MV-4-11 (cell line): Measurements from ENCODE around the gene CSNK1D.
"Not testable (repeated sequence)": the region's sequence is repeated elsewhere in the genome, so short reads cannot be mapped to it uniquely, and the experiment has no call there.

ENCODE experiments used
- DNase-seq: peaks from one replicate; lab custom pipeline; 2025; lab: John Stamatoyannopoulos, UW

CSNK1D gene

DNA sequence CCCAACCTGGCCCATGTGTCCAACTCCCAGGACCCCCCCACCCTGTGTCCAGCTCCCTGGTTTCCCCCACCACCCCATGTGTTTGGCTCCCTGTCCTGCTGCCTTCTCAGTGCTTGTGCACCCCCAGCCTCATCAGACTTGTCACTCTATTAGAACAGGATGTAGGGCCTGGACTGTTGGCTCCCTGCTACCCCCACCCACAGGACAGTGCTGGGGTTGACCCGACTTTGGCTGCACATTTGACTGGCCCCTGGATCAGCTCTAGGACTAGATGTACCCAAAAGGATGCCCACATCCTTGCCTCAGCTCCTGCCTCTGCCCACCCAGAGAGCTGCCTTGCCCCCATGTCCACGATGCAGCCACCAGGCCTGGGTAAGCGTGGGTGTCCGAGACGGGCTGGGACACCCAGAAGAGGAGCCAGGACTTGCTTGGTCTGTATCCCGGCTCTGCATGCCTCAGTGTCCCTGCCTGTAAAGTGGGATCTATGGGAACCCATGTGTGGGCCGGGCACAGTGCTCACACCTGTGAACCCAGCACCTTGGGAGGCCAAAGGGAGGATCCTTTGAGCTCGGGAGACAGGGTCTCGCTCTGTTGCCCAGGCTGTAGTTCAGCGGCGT, 59.4 kb downstream of the CSNK1D start:
- no peak for DNase-seq

DNA sequence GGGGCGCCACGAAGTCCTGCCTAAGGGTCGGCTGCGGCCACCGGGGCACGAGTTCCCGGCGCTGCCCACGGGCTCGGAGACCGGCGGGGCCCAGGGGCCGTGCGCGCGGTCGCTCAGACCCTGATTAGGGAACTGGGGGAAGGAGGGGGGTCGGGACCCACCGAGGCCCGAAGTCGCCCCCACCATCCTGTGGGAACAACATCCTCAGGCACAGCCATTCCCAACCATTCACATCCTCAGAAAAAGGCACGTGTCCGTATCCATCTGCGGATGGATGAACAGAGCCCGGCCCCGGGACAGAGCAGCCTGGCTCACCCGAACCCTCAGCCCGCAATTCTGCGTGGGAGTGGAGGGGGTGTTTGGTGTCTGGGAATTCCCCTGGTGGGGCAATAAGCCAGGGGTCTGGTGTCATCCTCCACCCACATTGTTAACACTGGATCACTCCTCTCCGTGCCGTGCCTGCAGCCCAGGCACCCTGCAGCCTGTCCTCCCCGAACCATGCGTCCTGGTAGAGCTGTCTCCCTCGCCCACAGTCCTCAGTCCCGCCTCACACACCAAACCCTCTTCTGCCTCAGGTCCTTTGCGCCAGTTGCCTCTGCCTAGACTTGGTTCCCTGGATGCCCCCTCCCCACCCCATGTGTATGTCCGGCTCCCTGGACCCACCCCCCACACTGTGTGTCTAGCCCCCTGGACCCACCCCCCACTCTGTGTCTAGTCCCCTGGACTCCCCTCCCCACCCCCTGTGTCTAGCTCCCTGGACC, 60.1 kb downstream of the CSNK1D start:
- no peak for DNase-seq

DNA sequence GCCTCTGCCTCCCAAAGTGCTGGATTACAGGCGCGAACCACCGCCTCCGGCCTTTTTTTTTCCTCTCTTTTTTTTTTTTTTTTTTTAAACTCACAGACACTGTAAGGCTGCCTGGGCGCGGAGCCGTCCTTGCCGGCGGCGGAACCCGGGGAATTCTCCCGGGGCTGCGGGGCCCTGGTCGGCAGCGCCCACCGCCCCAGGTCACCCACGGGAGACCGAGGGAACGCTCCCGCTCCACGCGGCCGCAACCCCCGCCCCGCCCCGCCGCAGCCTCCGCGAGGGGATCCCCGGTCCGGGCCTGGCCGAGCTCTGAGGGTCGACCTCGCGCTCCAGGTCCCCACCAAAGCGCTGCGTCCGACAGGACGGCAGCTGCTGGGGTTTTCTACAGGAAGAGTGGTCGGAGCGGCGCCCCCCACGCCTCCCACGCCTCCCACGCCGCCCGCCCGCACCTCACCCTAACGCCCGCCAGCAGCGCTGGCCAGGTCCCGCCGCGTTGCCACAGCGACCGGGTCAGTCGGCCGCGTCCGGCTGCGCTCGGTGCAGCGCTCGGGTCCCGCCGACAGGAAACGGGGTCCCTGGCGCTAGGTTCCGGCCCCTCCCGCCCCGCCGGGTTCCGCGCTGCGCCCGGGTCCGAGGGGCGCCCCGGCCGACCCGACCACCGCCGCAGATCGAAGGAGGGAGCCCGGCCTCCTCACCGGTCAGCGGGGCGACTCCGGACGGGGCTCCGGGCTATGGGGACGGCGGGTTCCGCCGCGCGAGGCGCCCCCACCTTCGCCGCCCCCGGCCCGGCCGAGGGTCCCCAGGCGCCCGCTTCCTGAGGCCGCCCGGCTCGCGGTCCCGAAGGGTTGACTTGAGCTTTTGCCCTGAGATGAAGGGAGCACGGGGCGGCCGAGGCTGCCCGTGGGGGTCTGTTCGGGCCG, 60.9 kb downstream of the CSNK1D start, which contains the start of gene CCDC57:
TSS of gene CCDC57 (minus strand) at position 512 of the 920 bp plus-strand sequence. CDS start 10,898 bp downstream, outside the sequence.
- DNase-seq: peak; percentile 63

DNA sequence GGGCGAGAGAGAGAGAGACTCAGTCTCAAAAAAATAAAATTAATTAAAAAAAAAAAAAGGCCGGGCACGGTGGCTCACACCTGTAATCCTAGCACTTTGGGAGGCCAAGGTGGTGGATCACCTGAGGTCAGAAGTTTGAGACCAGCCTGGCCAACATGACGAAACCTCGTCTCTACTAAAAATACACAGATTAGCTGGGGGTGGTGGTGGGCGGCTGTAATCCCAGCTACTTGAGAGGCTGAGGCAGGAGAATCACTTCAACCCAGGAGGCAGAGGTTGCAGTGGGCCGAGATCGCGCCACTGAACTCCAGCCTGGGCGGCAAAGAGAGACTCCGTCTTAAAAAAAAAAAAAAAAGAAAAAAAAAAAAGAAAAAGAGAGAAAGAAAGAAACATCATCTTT, 62.8 kb downstream of the CSNK1D start:
- not testable (repeated sequence) for DNase-seq

DNA sequence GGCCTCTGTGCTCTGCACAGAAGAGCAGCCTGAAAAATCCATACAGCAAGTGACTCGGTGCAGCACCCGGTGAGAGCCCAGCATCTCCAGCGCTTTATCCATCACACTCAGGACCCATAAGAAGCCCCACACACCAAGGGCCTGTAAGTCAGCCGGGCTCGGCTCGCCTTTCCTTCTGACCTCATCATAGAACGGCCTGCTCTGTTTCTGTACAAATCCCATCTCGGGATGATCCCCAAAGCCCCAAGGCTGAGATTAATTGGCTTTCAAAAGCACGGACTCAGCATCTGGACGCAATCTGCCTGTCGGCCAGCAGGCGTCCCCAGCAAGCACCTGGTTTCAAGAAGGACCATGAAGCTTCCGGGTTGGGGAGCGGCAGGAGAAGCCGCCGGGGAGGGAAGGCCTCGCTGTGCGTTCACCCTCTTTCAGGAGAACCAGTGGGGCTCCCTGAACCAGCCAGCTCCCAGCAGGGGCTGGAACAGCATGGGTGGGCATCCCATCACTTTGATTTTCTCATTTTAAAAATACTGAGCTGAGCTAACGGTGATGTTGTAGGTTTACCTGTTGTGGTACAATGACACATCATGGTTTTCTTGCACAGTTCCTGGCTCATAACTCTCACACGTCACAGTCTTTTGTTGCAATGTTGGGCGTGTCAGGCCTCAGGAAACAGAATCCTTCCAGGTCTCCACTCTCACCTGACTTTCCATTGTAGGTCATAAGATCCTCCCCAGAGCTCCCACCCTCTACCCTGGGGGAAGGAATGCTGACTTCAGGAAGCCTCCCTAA, 67.6 kb downstream of the CSNK1D start:
- peak; percentile 82 for DNase-seq

DNA sequence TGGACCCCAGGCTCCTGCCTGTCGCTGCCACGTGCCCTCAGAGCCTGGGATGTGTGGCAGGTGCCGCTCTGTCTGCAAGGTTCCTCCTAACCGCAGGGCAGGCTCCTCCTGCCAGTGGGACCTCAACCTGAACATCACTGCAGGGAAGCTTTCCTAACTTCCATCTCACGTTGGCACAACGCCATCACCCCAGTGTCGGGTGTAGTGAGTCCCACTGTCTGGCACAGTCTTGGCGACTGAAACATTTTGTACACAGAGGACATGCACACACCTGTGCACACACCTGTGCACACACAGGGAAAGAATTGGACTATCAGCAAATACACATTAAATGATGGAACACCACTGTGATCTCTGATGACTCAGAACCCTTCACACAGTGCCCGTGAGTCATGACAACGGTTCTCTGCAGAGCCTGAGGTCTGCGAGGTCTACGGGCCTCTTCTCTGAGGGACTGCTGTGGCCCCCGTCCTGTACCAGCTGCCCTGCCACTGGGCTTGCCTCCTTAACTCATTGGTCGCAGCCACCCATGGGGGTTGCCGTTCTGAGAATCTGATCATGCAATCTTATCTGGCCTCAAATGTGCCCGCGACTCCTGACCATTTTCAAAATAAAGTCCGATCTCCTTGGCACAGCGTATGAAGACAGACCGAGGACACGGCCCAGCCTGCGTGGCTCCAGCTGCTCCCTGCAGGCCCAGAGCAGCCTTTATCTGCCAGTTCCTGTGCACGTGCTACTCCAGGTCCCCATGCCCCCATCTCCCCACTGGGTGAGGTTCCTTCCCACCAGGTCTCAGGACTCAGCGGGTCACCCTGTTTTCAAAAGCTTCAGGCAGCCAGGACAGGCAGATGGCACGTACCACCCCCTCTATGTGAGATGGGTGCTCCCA, 68.4 kb downstream of the CSNK1D start:
- peak; percentile 83 for DNase-seq

DNA sequence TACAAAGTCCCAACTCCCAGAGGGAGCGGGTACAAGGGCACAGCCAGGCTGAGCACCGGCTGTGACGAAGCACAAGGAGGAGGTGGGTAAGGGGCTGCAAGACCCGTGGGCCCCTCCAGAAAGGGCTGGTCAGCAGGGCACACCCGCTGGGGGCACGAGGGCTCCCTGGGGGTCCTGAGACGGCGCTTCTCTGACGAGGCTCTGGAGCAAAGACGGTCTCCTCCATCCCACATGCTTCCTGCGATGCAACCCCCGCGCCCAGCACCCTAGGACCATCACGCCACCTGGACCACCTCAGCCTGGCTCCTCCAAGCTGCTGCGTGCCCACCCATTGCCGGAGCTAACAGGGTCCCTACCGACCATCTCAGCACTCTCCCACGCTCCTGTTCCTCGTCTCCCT, 69.6 kb downstream of the CSNK1D start:
- DNase-seq: no peak

DNA sequence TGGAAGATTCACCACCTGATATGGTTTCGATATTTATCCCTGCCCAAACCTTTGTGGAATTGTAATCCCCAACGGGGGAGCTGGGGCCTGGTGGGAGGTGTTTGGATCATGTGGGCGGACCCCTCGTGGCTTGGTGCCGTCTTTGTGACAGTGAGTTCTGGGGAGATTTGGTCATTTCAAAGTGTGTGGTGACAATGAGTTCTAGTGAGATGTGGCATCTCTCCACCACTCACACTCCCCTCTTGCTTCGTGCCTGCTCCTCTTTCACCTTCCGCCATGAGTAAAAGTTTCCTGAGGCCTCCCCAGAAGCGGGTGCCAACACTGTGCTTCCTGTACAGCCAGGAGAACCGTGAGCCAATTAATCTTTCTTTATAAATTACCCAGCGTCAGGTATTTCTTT, 70.5 kb downstream of the CSNK1D start:
- no peak for DNase-seq

DNA sequence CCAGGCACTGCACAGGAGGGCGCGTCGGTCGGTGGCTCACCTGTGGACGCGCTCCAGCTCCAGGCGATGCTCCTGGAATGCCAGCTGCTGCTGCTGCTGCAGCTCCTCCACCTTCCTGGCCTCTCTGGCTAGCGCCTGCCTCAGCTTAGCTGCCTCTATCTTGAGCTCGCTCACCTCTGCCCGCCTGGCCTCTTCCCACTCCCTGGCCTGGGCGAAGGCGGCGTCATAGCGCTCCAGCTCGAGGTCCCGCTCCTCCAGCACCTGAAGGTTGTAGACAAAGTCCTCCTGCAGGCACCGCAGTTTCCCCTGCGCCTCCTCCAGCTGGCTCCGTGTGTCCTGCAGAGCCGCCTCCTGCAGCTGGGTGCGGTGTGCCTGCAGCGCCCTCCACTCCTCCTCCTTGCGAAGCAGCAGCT, 72.0 kb downstream of the CSNK1D start:
- DNase-seq: no peak

DNA sequence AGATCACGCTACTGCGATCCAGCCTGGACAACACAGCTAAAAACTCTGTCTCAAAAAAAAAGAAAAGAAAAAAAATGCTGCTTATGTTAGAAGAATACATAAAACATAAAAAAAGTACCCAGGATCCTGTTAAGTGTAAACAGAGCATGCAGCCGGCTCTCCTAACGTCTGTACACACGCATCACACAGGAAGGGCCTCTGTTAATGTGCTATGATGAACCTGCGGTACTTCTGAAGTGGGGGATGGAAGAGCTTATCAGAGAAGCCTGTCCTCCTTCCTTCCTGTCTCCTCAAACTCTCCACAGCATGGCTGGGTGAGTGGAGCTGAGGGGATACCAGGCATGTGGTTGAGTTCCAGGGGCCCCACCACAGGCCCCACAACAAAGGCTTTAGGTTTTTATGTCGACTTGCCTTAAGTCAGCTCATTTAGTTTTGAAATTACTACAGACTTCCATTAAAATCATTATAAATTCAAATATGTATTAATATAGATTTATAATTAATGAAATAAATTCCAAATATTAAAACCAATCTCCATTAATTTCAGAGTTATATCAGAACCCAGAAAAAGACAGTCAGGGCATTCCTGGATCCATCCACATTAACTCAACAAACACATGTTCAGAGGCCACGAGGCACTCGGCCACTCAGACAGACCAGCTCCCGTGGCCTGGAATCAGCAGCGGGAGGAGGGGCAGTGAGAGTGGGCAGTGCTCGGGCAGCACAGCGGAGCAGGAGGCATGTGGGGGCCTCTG, 72.6 kb downstream of the CSNK1D start:
- DNase-seq: peak; percentile 26

DNA sequence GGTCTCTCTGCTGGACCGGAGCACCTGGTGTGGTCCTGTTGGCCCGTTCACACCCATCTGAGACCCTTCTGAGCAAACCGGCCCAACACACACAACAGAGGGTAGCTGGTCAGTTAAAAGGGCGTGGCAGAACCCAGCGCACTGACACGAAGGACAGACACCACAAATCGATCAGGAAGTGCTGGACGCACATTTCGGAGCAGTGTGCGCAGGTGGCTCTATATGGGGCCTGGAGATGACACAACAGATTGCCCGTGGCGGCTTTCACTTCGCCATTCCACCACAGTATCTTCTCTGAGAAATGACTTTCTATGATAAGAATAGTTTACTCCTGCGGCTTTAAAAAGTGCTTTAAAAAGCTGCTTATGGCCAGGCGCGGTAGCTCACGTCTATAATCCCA, 73.4 kb downstream of the CSNK1D start:
- DNase-seq: peak; percentile 85

DNA sequence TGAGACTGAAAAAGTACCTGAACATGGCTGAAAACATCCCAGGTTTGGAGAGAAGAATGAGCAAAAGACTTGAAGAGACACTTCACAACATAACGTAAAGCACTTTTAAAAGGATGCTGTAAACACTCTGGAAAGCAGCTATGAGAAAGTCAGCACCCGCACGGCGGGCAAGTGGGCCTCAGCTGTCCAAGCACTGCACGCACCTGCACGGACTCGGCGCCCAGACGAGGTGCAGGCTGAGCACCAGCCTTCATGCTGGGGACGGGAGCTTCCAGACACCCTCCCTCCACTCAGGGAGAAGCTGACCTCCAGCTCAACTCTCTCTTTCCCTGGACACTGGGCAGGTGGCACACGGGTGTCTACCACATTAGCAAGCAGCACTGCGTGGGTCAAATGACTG, 74.0 kb downstream of the CSNK1D start:
- no peak for DNase-seq

DNA sequence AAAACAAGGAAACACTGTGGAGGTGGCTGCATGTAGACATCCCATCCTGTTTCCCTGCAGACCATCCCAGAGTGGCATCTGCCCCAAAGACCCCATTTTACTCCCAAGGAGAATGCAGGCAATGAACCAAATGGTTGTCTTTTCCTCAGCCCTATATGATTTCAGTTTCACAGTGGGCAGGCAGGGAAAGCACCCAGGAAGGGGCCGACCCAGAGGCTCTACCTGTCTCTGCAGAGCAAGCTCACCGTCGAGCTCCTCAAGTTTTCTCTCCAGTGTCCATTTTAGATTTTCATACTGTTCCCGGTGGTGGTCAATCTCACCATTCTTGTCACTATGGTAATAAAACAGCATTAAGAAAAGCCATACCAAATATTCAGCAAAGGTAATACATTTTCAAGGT, 75.4 kb downstream of the CSNK1D start:
- DNase-seq: no peak

DNA sequence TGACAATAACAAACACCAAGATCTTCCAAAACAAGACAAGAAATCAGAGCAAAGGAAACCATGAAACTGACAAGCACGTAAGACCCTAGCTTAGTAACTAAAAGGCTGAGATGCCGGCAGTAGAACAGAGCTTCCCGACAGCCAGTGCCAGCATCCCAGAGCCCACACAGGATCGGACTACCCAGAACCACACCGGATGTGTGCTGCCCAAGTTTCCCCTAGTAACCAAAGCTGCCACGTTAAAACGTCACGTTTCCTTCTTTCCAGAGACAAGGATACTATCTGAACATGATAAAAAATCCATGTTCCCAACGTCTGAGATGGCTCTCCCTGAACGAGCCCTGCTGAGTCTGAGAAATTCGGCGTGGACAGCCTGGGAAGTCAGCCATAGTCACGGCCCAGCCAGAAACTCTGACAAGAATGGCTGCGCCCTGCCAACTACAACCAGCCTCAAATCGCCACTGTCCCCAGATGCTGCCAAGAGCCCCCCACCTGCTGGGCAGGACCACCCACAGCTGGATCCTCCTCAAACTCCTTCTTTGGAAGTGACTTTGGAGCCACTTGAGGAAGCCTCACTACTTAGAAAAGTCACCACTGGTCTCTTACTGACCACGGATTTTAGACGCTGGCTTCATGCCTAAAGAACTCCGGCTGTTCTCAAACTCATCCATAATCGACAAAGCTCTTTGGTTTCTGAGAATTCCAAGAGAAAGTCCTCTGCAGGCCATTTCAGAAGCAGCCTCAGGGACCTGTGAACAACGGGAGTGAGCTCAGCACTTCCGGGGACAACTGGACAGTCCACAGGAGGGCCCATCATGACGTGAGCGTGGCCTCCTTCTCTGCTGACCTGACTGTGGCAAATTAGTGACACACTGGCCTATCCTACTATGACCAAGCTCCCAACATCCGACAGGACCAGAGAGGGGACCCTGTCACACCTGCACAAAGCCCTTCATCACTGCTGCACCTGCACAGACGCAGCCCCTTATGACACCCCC, 77.5 kb downstream of the CSNK1D start:
- DNase-seq: no peak

DNA sequence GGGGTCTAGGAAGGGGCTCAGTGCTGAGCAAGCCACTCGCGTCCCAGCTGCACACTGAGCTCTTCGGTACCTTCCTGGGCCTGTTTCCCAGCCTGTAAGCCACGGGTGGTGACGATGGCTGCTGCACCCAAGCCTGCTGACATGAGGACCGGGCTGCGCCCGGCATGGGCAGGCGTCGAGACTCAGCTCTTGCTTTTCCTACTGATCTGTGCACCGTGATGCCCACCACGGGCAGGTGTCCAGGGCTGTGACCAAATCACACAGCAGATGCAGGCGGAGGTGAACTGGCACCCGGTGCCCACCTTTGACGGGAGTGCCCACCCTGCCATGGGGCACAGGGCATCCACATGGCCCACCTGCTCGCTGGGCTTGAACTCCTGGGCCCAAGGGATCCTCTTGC, 78.7 kb downstream of the CSNK1D start:
- DNase-seq: no peak

DNA sequence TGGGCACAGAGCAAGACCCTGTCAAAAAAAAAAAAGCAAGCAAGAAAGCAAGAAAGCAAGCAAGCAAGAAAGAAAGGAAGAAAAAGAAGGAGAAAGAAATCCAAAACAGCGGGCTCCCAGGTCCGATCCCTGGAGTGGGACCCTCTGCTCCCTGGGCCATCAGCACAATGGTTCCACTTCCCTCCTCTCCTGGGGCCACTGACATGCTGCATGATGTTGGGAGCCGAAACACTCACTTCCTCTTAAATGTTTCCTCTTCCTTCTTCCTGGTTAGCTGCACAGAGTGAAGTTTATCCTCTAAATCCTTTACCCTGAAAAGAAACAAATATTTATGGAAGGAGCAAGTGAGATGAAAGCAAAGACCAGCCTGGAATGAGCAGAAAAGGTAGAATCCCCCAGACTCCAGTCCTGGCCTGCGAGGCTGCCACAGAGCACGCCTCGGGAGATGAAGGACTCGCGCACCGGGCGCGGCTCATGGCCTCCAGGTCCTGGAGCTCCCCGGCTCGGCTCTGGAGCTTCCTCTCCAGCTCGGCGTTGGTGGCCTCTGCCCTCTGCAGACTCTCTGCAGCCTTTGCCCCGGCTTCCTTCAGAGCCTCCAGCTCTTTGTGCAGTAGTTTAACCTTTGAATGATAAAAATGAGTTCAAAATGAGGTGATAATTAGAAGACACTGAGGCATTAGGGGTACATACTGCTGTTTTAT, 79.8 kb downstream of the CSNK1D start:
- peak; percentile 92 for DNase-seq

DNA sequence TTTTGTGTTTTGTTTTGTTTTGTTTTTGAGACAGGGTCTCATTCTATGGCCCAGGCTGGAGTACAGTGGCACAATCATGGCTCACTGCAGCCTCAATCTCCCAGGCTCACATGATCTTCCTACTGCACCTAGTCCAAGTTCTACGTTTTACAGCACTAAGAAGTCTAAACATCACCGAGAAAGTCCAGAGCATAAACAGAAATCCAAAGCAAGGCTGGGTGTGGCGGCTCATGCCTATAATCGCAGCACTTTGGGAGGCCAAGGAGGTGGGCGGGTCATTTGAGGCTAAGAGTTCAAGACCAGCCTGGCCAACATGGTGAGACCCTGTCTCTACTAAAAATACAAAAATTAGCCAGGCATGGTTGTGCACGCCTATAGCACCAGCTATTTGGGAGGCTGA, 80.5 kb downstream of the CSNK1D start:
- DNase-seq: not testable (repeated sequence)
